CD4-positive, CD25-positive, alpha-beta regulatory T cell (primary cell): ENCODE measurements around the gene ZNF667. TPM values are rescaled to one million over a fixed set of nuclear protein-coding genes. Genes with fewer than 3 reads are reported as not detected.

Source experiments
- ATAC-seq, 2 donors: fragments of 150-1000 bp; cut with Tn5 transposase; one replicate each; pipeline ENCODE4 v1.10.0; 2021; ENCODE audit warnings: low read depth in 2 of 2, moderate number of reproducible peaks in 2 of 2, moderate library complexity in 1 of 2
- DNase-seq, 3 donors: peaks; one replicate each; pipeline versions ENCODE4 v3.0.0 to v3.0.0-alpha.2; 2012 to 2022; ENCODE audit warnings: mixed read lengths in 1 of 3
- H3K27ac ChIP-seq: one replicate; pipeline ENCODE4 v1.7.0; 2013; ENCODE audit warnings: mild to moderate bottlenecking, low read length; ENCODE audit not compliant: insufficient read depth, poor library complexity, severe bottlenecking
- H3K27me3 ChIP-seq: one replicate; pipeline ENCODE4 v1.7.0; 2013; ENCODE audit warnings: low read length; ENCODE audit not compliant: control insufficient read depth, insufficient read depth
- H3K36me3 ChIP-seq: one replicate; pipeline ENCODE4 v1.7.0; 2013; ENCODE audit warnings: mild to moderate bottlenecking, low read length, moderate library complexity; ENCODE audit not compliant: control insufficient read depth, insufficient read depth
- H3K4me1 ChIP-seq: 2 replicates; pipeline ENCODE4 v1.7.0; 2013; ENCODE audit warnings: mild to moderate bottlenecking, low read length; ENCODE audit not compliant: insufficient read depth, control insufficient read depth, poor library complexity, severe bottlenecking
- H3K4me3 ChIP-seq: one replicate; pipeline ENCODE4 v1.7.0; 2013; ENCODE audit warnings: low read depth, mild to moderate bottlenecking, low read length, moderate library complexity
- H3K9me3 ChIP-seq, 2 experiments: 1 replicate in 1 of 2; 2 replicates in 1 of 2; pipeline ENCODE4 v1.7.0; 2013; ENCODE audit warnings: low read length in 2 of 2, mild to moderate bottlenecking in 1 of 2, moderate library complexity in 1 of 2; ENCODE audit not compliant: control insufficient read depth in 2 of 2
- H3K27ac Mint-ChIP-seq, 3 donors: one replicate each; pipeline ENCODE4 v1.8.0; 2020 to 2022; ENCODE audit warnings: mild to moderate bottlenecking in 3 of 3, mixed read lengths in 3 of 3, moderate library complexity in 2 of 3
- H3K27me3 Mint-ChIP-seq: one replicate; pipeline ENCODE4 v1.8.0; 2022; ENCODE audit warnings: mild to moderate bottlenecking, mixed read lengths
- H3K36me3 Mint-ChIP-seq: one replicate; pipeline ENCODE4 v1.8.0; 2020; ENCODE audit warnings: mixed read lengths
- H3K4me1 Mint-ChIP-seq, 4 donors: one replicate each; pipeline ENCODE4 v1.8.0; 2020 to 2022; ENCODE audit warnings: mixed read lengths in 4 of 4, mild to moderate bottlenecking in 1 of 4
- H3K4me3 Mint-ChIP-seq, 4 donors: one replicate each; pipeline ENCODE4 v1.8.0; 2020 to 2022; ENCODE audit warnings: mild to moderate bottlenecking in 4 of 4, mixed read lengths in 4 of 4, moderate library complexity in 3 of 4
- H3K9me3 Mint-ChIP-seq, 7 donors: one replicate each; pipeline ENCODE4 v1.8.0; 2020 to 2022; ENCODE audit warnings: mixed read lengths in 7 of 7, mild to moderate bottlenecking in 3 of 7, moderate library complexity in 2 of 7
- polyA plus RNA-seq, 4 donors: library from polyadenylated mRNA; unstranded; fragments of 300-500 nt; fragmentation: Illumina TruSeq; gene quantifications; one replicate each; pipeline ENCODE4 v1.2.3, GENCODE V29; 2021
- total RNA-seq: library from RNA; stranded (reverse); gene quantifications from one replicate; pipeline ENCODE4 v1.2.3, GENCODE V29; 2022

Gene ZNF667
- total and polyA plus RNA-seq, 5 donors from 2014 or later, result 0.14 to 2.5 (median 0.86) TPM

DNA sequence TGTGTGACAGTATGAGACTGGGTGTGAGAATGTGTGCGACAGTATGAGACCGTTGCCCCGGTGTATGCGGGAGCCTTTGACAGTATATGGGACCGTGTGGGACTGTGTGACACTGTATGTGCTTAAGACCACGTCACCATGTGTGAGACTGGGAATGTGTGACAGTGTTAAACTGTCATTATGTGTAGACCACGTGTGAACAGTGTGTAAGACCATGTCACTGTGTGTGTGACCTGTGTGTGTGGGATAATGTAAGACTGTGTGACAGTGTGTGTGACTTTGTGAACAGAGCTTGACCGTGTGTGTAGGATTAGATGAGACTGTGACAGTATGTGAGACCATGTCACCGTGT lies 72.5 kb downstream of the ZNF667 start:
- H3K27me3 Mint-ChIP-seq, result no peaks in the 10 kb centered on the region
- peaks cover 10 to 56% (median 45%) of the 10 kb centered on the region in 7 donors for H3K9me3 Mint-ChIP-seq
- Histone ChIP-seq H3K27ac (peak overlapping the region; percentile 92), H3K9me3 (peaks cover 46 to 62% of the 10 kb centered on the region in 2 experiments), H3K27me3 (no peaks in the 10 kb centered on the region), H3K4me3 (peak overlapping the region; percentile 91), H3K4me1 (peaks cover 8% of the 10 kb centered on the region), H3K36me3 (peaks cover 30% of the 10 kb centered on the region)
- peak overlapping the region; percentile 86 to 100 (median 98) for H3K4me3 Mint-ChIP-seq
- ATAC-seq, result no peak
- H3K4me1 Mint-ChIP-seq, result peaks cover 19 to 38% (median 28%) of the 10 kb centered on the region in 4 donors
- H3K27ac Mint-ChIP-seq, result peak overlapping the region; percentile 54 to 99 (median 84)
- no peak for DNase-seq
- H3K36me3 Mint-ChIP-seq, result peaks cover 53% of the 10 kb centered on the region

DNA sequence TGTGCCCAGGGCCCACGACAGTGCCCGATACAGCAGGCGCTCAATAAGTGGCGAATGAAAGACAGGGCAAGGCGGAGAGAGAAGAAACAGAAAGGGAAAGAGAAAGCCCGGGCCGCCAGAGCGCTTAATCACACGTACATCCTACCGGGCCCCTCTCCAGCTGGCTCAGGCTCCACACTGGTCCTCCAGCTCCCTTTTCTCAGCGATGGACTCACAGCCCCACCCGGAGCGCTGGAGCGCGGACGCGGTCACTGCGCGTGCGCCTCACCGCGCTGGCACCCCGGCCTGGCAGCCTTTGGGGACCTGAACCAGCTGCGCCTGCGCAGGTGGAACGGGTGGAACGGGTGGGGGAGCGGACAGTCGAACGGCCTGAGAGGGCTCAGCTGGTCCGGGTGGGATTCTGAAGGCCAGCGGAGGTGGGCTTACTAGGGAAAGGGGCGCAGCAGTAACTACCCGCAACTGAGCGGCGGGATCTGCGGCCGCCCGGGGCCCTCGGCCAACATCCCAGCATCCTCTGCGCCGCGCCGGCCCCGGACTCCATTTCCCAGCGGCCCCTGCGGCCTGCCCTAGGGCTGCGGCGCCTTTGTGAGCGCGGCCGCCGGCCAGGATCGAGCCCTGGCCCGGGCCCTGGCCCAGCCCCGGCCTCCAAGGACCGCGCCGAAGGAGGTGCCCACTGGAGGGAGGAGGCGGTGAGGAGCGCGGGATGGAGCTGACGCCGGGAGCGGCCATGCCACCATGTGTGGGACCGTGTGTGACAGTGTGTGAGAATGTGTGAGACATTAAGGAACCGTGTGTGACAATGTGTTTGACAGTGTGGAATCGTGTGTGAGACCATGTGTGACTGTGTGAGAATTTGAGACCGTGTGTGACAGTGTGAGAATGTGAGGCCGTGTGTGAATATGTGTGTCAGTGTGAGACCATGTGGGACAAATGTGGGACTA lies 73.1 kb downstream of the ZNF667 start, which contains the start of gene ZNF583:
ZNF583 (plus strand) TSS at position 569 of the 941 bp plus-strand sequence. CDS start 2,783 bp downstream, outside the sequence.
- H3K27ac Mint-ChIP-seq, result peak within 1 kb of the TSS; percentile 84 to 99 (median 99)
- peaks cover 46 to 62% of the 10 kb centered on the region in 2 experiments for H3K9me3 ChIP-seq
- no peaks in the 10 kb centered on the region for H3K27me3 ChIP-seq
- peaks cover 10 to 58% (median 47%) of the 10 kb centered on the region in 7 donors for H3K9me3 Mint-ChIP-seq
- no peaks in the 10 kb centered on the region for H3K27me3 Mint-ChIP-seq
- H3K4me1 Mint-ChIP-seq, result peaks cover 19 to 38% (median 28%) of the 10 kb centered on the region in 4 donors
- peaks cover 56% of the 10 kb centered on the region for H3K36me3 Mint-ChIP-seq
- peak within 1 kb of the TSS; percentile 86 to 100 (median 98) for H3K4me3 Mint-ChIP-seq
- H3K27ac ChIP-seq, result peak within 1 kb of the TSS; percentile 92
- H3K4me3 ChIP-seq, result peak within 1 kb of the TSS; percentile 91
- H3K36me3 ChIP-seq, result peaks cover 25% of the 10 kb centered on the region
- ATAC-seq, result peak; percentile 88
- DNase-seq, result peak; percentile 82 to 93 (median 91)
- peaks cover 8% of the 10 kb centered on the region for H3K4me1 ChIP-seq

DNA sequence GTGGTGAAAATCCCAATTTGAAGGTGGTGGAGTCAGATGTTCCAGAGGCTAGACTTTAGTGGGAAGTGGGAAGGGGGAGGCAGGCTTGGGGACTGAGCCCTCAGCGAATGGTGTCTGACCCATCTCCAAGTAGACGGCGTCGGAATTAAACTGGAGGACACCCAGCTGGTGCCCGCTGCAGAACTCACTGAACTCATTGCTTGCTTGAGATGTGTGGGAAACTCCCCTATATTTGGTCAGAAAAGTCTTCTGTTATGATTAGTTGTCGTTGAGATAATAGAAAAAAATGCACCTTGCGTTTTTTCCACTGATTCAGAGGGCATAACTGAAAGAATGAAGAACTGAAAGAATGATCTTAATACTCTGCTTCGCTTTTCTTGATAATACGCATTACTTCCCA lies 73.9 kb downstream of the ZNF667 start:
- no peak for DNase-seq
- H3K4me1 Mint-ChIP-seq, result peaks cover 15 to 38% (median 28%) of the 10 kb centered on the region in 4 donors
- peaks cover 4 to 57% (median 40%) of the 10 kb centered on the region in 7 donors for H3K9me3 Mint-ChIP-seq

DNA sequence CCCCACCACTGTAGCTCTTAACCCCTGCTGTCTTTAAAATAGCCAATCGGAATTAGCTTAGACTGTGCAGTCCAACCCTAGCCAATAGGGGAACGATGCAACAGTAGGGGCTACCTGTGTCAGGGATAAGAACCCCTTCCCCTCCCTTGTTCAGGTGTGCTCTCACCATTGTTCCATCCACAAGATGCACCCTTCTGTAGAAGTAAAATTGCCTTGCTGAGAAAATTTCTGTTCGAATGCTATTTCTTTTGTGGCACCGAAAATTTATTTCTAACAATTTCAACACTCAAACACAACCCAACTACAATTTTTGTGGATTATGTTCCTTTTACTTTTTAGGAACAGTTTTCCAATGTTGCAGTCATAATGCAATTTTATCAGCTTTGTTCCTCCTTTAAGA lies 76.7 kb downstream of the ZNF667 start:
- H3K27ac Mint-ChIP-seq, result no peak overlapping the region
- H3K4me1 Mint-ChIP-seq, result peaks cover 10 to 32% (median 26%) of the 10 kb centered on the region in 4 donors
- DNase-seq (no peak), ATAC-seq (no peak)
- Histone ChIP-seq H3K27ac (no peak overlapping the region), H3K36me3 (peaks cover 15% of the 10 kb centered on the region), H3K4me3 (no peak overlapping the region), H3K27me3 (no peaks in the 10 kb centered on the region), H3K9me3 (peaks cover 35 to 57% of the 10 kb centered on the region in 2 experiments), H3K4me1 (peaks cover 8% of the 10 kb centered on the region)
- H3K4me3 Mint-ChIP-seq, result no peak overlapping the region
- H3K27me3 Mint-ChIP-seq, result no peaks in the 10 kb centered on the region
- H3K36me3 Mint-ChIP-seq, result peaks cover 40% of the 10 kb centered on the region
- peaks cover 2 to 51% (median 30%) of the 10 kb centered on the region in 7 donors for H3K9me3 Mint-ChIP-seq

More for the DNA sequence above, 73.9 kb downstream of the ZNF667 start:
- H3K9me3 ChIP-seq, result peaks cover 44 to 62% of the 10 kb centered on the region in 2 experiments
- H3K27ac ChIP-seq, result peak overlapping the region; percentile 92
- no peak for ATAC-seq
- H3K27me3 Mint-ChIP-seq, result no peaks in the 10 kb centered on the region
- H3K4me3 ChIP-seq, result peak overlapping the region; percentile 87
- H3K36me3 ChIP-seq, result peaks cover 23% of the 10 kb centered on the region
- peak overlapping the region; percentile 84 to 99 (median 99) for H3K27ac Mint-ChIP-seq
- H3K4me3 Mint-ChIP-seq, result peak overlapping the region; percentile 86 to 100 (median 98)
- H3K36me3 Mint-ChIP-seq, result peaks cover 55% of the 10 kb centered on the region
- peaks cover 8% of the 10 kb centered on the region for H3K4me1 ChIP-seq
- H3K27me3 ChIP-seq, result no peaks in the 10 kb centered on the region

DNA sequence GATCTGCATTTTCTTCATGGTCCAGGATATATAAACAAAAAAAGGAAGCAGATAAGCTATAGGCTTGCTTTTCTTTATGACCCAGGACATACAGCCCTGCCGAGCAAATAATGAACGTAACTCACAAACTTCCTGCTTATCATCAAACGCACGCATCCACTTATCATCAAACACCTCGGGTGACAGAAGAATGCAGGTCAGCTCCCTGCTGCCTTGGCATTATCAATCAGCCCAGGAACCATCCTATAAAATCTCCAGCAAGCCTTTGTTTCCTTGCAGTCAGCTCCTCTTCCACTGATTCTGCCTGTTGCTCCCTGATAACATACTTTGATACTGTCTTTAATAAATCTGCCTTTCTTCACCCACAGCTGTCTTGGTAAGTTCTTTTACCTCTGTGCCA lies 78.3 kb downstream of the ZNF667 start:
- ATAC-seq, result no peak
- peaks cover 0 to 21% (median 13%) of the 10 kb centered on the region in 4 donors for H3K4me1 Mint-ChIP-seq
- no peaks in the 10 kb centered on the region for H3K4me1 ChIP-seq

DNA sequence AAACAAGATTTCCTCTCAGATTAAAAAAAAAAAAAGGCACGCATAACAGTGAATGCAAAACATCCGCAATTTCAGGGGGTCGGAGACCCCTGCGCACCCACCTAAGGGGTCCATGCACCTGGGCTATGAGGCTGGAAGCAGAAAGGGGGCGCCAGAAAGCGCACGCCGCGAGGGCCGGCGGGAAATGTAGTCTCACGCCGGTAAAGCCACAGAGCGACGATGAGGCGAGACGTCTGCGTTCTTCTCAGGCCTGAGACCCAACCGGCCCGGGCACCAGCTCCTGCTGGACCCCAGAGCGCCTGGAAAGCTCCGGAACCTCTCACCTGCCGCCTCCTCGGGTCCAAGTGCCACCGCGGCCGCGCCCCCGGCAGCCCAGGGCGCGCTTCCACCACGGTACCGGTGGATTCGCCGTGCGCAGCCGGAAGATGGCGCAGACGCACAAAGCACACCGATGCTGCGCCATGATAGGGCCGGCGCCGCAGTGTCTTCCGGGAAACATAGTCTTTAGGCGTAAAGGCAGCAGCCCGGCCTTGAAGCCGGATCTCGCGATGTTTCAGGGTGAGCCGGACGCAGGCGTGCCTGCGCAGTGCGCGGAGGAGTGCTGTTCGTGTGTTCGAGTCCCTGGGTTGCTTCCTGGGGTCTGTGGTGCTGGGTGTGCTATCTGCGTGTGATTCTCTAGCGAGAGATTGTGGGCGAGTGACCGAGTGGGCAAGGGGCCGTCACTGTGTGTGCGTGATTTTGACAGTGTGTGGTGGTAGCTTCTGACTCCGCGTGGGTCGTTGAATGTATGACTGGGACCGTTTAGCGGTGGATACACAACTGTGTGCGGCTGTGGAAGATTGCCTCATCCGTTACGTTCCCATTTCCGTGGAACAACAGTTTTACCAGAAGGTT lies 83.8 kb downstream of the ZNF667 start, which contains the start of gene ZNF582:
ZNF582 (minus strand) TSS at position 416 of the 894 bp plus-strand sequence. CDS start 1,782 bp downstream, outside the sequence.
- DNase-seq, result peak; percentile 79 to 96 (median 91)
- Histone ChIP-seq H3K4me1 (peaks cover 6% of the 10 kb centered on the region), H3K9me3 (peaks cover 17 to 38% of the 10 kb centered on the region in 2 experiments), H3K36me3 (peaks cover 18% of the 10 kb centered on the region), H3K27ac (peak within 1 kb of the TSS; percentile 89), H3K4me3 (peak within 1 kb of the TSS; percentile 70), H3K27me3 (no peaks in the 10 kb centered on the region)
- peak within 1 kb of the TSS; percentile 69 to 98 (median 96) for H3K4me3 Mint-ChIP-seq
- peak; percentile 98 for ATAC-seq
- peaks cover 4 to 44% (median 17%) of the 10 kb centered on the region in 7 donors for H3K9me3 Mint-ChIP-seq
- peak within 1 kb of the TSS; percentile 93 to 100 (median 94) for H3K27ac Mint-ChIP-seq
- H3K36me3 Mint-ChIP-seq, result peaks cover 30% of the 10 kb centered on the region
- H3K27me3 Mint-ChIP-seq, result no peaks in the 10 kb centered on the region
- peaks cover 5 to 23% (median 13%) of the 10 kb centered on the region in 4 donors for H3K4me1 Mint-ChIP-seq

More for the DNA sequence above, 78.3 kb downstream of the ZNF667 start:
- peaks cover 29% of the 10 kb centered on the region for H3K36me3 Mint-ChIP-seq
- H3K4me3 Mint-ChIP-seq, result peak overlapping the region in 1 of 4 donors; percentile 9
- no peak overlapping the region for H3K27ac Mint-ChIP-seq
- H3K27ac ChIP-seq, result no peak overlapping the region
- H3K9me3 Mint-ChIP-seq, result peaks cover 0 to 59% (median 24%) of the 10 kb centered on the region in 7 donors
- DNase-seq, result no peak
- peaks cover 15% of the 10 kb centered on the region for H3K36me3 ChIP-seq
- H3K4me3 ChIP-seq, result no peak overlapping the region
- peaks cover 44 to 65% of the 10 kb centered on the region in 2 experiments for H3K9me3 ChIP-seq
- H3K27me3 ChIP-seq, result no peaks in the 10 kb centered on the region
- no peaks in the 10 kb centered on the region for H3K27me3 Mint-ChIP-seq
